Mucosa of stomach (tissue), 1 donor: Measurements from ENCODE around the gene ACADS.

Experiments
- H3K27me3 ChIP-seq: one replicate; pipeline ENCODE4 v1.7.0; 2013; ENCODE audit warnings: mild to moderate bottlenecking, low read length; ENCODE audit not compliant: control insufficient read depth, insufficient read depth
- H3K36me3 ChIP-seq: one replicate; pipeline ENCODE4 v1.7.0; 2013; ENCODE audit warnings: low read length; ENCODE audit not compliant: control insufficient read depth, insufficient read depth
- H3K4me1 ChIP-seq: one replicate; pipeline ENCODE4 v1.7.0; 2013; ENCODE audit warnings: mild to moderate bottlenecking, low read length; ENCODE audit not compliant: control insufficient read depth, insufficient read depth
- H3K4me3 ChIP-seq: one replicate; pipeline ENCODE4 v1.7.0; 2013; ENCODE audit warnings: low read length
- H3K9ac ChIP-seq: one replicate; pipeline ENCODE4 v1.7.0; 2013; ENCODE audit warnings: mild to moderate bottlenecking, low read length, moderate library complexity
- H3K9me3 ChIP-seq: one replicate; pipeline ENCODE4 v1.7.0; 2013; ENCODE audit warnings: mild to moderate bottlenecking, low read length, moderate library complexity; ENCODE audit not compliant: control insufficient read depth
- donor health status: Pancreatic carcinoma.

The ACADS gene

DNA sequence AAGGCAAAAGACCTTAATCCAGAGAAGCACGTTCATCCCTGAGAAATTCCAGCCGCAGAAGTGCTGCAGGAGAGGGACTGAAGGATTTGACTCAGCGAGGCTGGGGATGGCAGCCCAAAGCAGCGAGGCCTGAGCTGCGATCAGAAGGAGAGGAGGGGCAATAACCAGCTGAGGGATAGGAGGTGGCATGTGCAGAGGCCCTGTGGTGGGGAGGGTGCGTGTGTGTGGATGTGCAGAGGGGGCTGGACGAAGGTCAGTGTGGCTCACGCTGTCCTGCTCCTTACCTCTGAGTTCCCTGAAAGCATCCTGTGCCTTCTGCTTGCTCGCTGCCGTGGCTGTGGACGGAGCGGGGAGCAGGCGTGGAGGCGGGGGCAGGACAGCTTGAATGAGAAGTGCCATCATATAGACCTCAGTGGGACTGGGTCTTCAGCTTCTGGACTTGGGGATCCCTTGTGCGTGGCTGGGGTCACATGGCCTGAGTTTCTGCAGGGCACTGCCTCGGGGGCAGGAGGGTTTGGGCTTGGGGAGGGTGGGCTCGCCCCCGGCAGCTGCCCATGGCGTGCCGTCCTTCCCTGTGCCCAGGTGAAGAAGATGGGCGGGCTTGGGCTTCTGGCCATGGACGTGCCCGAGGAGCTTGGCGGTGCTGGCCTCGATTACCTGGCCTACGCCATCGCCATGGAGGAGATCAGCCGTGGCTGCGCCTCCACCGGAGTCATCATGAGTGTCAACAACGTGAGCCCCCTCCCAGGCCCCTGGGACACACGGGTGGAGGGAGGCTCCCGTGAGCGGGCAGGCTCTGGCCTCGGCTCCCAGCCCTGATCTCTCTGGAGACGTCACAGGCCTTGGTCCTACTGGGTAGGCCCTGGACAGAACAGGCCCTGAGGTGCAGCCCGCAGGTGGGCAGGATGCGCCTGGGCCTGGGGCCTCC is 11.0 kb downstream of the ACADS start:
- Histone ChIP-seq H3K36me3 (no peaks in the 10 kb centered on the region), H3K4me3 (no peak overlapping the region), H3K9ac (no peak overlapping the region), H3K9me3 (no peaks in the 10 kb centered on the region), H3K4me1 (no peaks in the 10 kb centered on the region), H3K27me3 (no peaks in the 10 kb centered on the region)

- no peaks in the 10 kb centered on the region for H3K9me3 ChIP-seq
- H3K4me3 ChIP-seq = no peak overlapping the region
- H3K36me3 ChIP-seq = no peaks in the 10 kb centered on the region
- no peaks in the 10 kb centered on the region for H3K27me3 ChIP-seq
- H3K4me1 ChIP-seq = no peaks in the 10 kb centered on the region
- H3K9ac ChIP-seq = no peak overlapping the region
These were observed 12.1 kb downstream of the ACADS start for GRCh38 chr12:120737557-120738251.

DNA sequence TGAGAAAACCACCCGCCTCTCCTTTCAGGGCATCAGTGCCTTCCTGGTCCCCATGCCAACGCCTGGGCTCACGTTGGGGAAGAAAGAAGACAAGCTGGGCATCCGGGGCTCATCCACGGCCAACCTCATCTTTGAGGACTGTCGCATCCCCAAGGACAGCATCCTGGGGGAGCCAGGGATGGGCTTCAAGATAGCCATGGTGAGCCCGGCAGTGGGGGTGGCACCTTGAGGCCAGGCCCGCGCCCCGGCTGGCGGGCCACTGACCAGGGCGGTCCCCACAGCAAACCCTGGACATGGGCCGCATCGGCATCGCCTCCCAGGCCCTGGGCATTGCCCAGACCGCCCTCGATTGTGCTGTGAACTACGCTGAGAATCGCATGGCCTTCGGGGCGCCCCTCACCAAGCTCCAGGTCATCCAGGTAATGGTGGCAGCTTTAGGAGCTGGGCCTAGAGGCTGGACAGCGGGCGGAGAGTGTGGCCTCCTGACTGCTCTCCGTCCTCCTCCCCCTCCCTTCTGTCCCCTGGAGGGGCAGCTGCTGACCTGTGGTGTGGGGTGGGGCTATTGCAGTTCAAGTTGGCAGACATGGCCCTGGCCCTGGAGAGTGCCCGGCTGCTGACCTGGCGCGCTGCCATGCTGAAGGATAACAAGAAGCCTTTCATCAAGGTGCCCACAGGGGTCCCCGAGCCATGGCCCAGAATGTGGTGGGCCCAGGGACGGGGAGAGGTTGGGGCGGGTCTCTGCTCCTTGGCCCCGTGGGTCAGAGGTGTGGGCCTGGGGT is 12.8 kb downstream of the ACADS start:
- Histone ChIP-seq H3K4me3 (no peak overlapping the region), H3K36me3 (no peaks in the 10 kb centered on the region), H3K9ac (no peak overlapping the region), H3K27me3 (no peaks in the 10 kb centered on the region), H3K4me1 (no peaks in the 10 kb centered on the region), H3K9me3 (no peaks in the 10 kb centered on the region)

GRCh38 chr12:120739031-120739762 is 13.6 kb downstream of the ACADS start:
- Histone ChIP-seq H3K9me3 (no peaks in the 10 kb centered on the region), H3K4me1 (no peaks in the 10 kb centered on the region), H3K36me3 (no peaks in the 10 kb centered on the region), H3K27me3 (no peaks in the 10 kb centered on the region), H3K4me3 (no peak overlapping the region), H3K9ac (no peak overlapping the region)

- H3K36me3 ChIP-seq = no peaks in the 10 kb centered on the region
- H3K27me3 ChIP-seq = no peaks in the 10 kb centered on the region
- H3K9ac ChIP-seq = no peak overlapping the region
- no peaks in the 10 kb centered on the region for H3K9me3 ChIP-seq
- H3K4me1 ChIP-seq = no peaks in the 10 kb centered on the region
- no peak overlapping the region for H3K4me3 ChIP-seq
These were observed 14.4 kb downstream of the ACADS start for GRCh38 chr12:120739821-120740613.

DNA sequence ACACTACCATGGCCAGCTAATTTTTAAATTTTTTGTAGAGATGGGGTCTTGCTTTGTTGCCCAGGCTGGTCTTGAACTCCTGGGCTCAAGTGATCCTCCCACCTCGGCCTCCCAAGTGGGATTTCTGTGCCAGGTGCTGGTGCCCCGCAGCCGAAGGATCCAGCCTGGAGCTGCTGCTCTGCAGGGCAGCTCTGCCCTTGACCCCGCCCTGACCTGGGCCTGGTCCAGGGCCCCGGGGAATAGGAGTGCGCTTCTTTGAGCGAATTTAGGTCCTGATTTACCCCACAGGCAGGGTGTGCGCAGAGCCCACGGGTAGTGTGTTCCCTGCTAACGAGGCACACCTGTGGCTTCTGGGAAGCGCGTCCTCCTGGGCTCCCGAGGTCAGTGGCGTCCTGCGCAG is 15.2 kb downstream of the ACADS start:
- Histone ChIP-seq H3K27me3 (no peaks in the 10 kb centered on the region), H3K36me3 (no peaks in the 10 kb centered on the region), H3K4me3 (no peak overlapping the region), H3K9ac (no peak overlapping the region), H3K4me1 (no peaks in the 10 kb centered on the region), H3K9me3 (no peaks in the 10 kb centered on the region)

GRCh38 chr12:120741476-120742421 is 16.1 kb downstream of the ACADS start:
- no peak overlapping the region for H3K9ac ChIP-seq
- no peak overlapping the region for H3K4me3 ChIP-seq

DNA sequence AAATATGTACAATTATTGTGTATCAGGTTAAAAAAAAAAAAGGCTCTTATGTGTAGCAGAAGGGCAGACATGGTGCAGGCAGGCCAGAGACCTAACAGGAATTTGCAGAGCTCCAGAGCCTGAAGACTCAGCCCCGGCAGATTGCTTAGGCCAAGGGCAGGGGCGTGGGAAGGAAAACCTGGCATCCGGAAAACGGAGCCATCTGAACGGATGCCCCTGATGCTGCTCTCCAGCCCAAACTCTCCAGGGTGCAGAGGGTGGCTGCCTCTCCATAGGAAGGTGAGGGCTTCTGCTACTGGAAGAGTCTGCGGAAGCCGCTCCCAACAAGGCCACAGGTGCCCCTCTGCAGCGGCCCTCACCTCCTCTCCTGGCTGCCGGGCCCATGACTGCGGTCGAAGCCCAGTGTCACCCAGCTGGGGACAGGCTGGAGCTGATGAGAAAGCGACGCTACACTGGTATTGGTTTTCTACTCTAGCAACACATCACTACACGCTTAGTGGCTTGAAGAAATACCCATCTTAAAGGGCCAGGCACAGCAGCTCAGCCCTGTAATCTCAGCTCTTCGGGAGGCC is 19.4 kb downstream of the ACADS start:
- H3K9me3 ChIP-seq = no peaks in the 10 kb centered on the region

More at GRCh38 chr12:120741476-120742421, 16.1 kb downstream of the ACADS start:
- Histone ChIP-seq H3K9me3 (no peaks in the 10 kb centered on the region), H3K27me3 (no peaks in the 10 kb centered on the region), H3K36me3 (no peaks in the 10 kb centered on the region), H3K4me1 (no peaks in the 10 kb centered on the region)

DNA sequence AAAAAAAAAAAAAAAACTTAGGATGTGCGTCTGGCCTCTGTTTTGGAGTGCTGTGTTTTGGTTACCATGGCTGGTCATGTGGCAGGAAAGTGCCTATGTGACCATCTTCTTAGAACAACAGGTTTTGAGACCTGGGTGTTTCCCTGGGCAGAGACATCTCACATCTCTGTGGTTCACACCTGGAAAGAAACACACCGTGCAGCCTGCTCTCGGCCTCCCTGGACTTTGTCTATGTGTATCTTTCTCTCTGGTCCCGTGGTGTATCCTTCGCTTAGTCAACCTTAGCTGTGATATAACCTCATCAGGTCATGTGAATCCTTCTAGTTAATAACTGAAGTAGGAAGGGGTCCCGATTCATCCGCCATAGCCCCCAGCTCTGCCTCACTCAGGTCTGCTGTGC is 22.6 kb downstream of the ACADS start:
- Histone ChIP-seq H3K9ac (no peak overlapping the region), H3K4me3 (no peak overlapping the region), H3K4me1 (no peaks in the 10 kb centered on the region), H3K27me3 (no peaks in the 10 kb centered on the region), H3K36me3 (no peaks in the 10 kb centered on the region), H3K9me3 (no peaks in the 10 kb centered on the region)

More for the DNA sequence above, 19.4 kb downstream of the ACADS start:
- no peak overlapping the region for H3K4me3 ChIP-seq
- H3K27me3 ChIP-seq = no peaks in the 10 kb centered on the region
- H3K4me1 ChIP-seq = no peaks in the 10 kb centered on the region
- H3K36me3 ChIP-seq = no peaks in the 10 kb centered on the region
- no peak overlapping the region for H3K9ac ChIP-seq

DNA sequence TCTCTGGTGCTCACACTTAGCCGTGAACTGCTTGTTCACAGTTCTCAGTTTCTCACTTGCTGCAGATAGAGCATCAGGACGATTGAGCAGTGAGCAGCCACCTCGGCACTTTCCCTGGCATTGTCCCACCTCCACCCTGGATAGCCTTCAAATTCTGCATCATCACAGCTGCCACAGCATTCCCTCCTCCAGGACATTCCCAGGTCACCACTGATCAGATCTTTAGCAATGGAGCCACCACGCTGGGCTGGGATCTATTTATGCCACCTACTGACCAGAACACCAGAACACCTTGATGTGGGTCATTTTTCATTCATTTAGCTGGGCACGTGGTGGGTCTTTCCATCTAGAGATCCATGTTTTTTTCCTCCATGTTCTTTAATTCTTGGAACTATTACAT is 23.6 kb downstream of the ACADS start:
- no peaks in the 10 kb centered on the region for H3K4me1 ChIP-seq
- no peaks in the 10 kb centered on the region for H3K27me3 ChIP-seq
- H3K9ac ChIP-seq = no peak overlapping the region
- no peaks in the 10 kb centered on the region for H3K9me3 ChIP-seq
- no peak overlapping the region for H3K4me3 ChIP-seq
- H3K36me3 ChIP-seq = no peaks in the 10 kb centered on the region
